Aorta (tissue), 5 donors: ENCODE results near the gene ATG9B. TPM values are rescaled to one million over a fixed set of nuclear protein-coding genes. Genes with fewer than 3 reads are reported as not detected.

Experiments
- ATAC-seq: fragments of 200-7000 bp; cut with Tn5 transposase; one replicate; pipeline ENCODE4 v1.9.1; 2022; ENCODE audit warnings: moderate library complexity; ENCODE audit not compliant: low FRiP score
- DNase-seq, 2 donors: peaks; one replicate each; pipeline ENCODE4 v3.0.0-alpha.2; 2020
- H3K27ac ChIP-seq, 2 donors: one replicate each; pipeline ENCODE4 v1.5.1; 2013; ENCODE audit warnings: low read length in 2 of 2, mild to moderate bottlenecking in 2 of 2, moderate library complexity in 2 of 2, control low read depth in 1 of 2, inconsistent platforms in 1 of 2, low read depth in 1 of 2
- H3K27me3 ChIP-seq, 2 donors: one replicate each; pipeline ENCODE4 v1.6.1; 2013; ENCODE audit warnings: control low read depth in 1 of 2, low read length in 1 of 2, mild to moderate bottlenecking in 1 of 2, moderate library complexity in 1 of 2; ENCODE audit not compliant: insufficient read depth in 2 of 2, control insufficient read depth in 1 of 2
- H3K36me3 ChIP-seq, 2 donors: one replicate each; pipeline ENCODE4 v1.6.1; 2013; ENCODE audit warnings: control low read depth in 1 of 2, low read length in 1 of 2, mild to moderate bottlenecking in 1 of 2; ENCODE audit not compliant: insufficient read depth in 2 of 2, control insufficient read depth in 1 of 2
- H3K4me1 ChIP-seq, 2 donors: one replicate each; pipeline ENCODE4 v1.6.1; 2013; ENCODE audit warnings: low read length in 2 of 2, control low read depth in 1 of 2, mild to moderate bottlenecking in 1 of 2, moderate library complexity in 1 of 2; ENCODE audit not compliant: insufficient read depth in 2 of 2, control insufficient read depth in 1 of 2
- H3K4me3 ChIP-seq, 2 donors: one replicate each; pipeline ENCODE4 v1.5.1; 2013; ENCODE audit warnings: low read length in 2 of 2, control low read depth in 1 of 2, mild to moderate bottlenecking in 1 of 2
- H3K9me3 ChIP-seq: one replicate; pipeline ENCODE4 v1.6.1; 2013; ENCODE audit warnings: mild to moderate bottlenecking, low read length; ENCODE audit not compliant: control insufficient read depth
- WGBS, 2 donors: extraction: QIAGEN DNeasy Blood & Tissue Kit; methylation state at CpG; one replicate each; pipeline ENCODE4 v1.1.7; 2013; 5-methylcytosine and 5-hydroxymethylcytosine counted together
- intact Hi-C, 2 donors: fragments of 100-400 bp; cut with DNase I; formaldehyde crosslinking; loops; one replicate each; pipeline versions ENCODE4 v1.14.2 to v1.15.0; 2022
- polyA plus RNA-seq, 2 donors: library from polyadenylated mRNA; stranded (reverse); fragments of 200-250 nt; gene quantifications; one replicate each; pipeline ENCODE4 v1.2.3, GENCODE V29; 2013
- total RNA-seq, 2 donors: library from RNA; stranded (reverse); fragmentation: NEBNext Ultra II Directional; extraction: Animal tissue kit (Norgen Biotek cat#: 25700); gene quantifications; one replicate each; pipeline ENCODE4 v1.2.1, GENCODE V29; 2021
- donor health status: healthy with polysubstance abuse.
- donor health status: Bipolar disorder and iron deficiency.
- donor health status: DM: no; HTN: no; CAD: no.
- donor health status: DM: no; HTN: no; CAD: no.
- donor health status: DM: yes; HTN: yes; CAD: no.

Gene ATG9B
- total and polyA plus RNA-seq, 4 donors = 0.12 TPM; not detected in 3

DNA sequence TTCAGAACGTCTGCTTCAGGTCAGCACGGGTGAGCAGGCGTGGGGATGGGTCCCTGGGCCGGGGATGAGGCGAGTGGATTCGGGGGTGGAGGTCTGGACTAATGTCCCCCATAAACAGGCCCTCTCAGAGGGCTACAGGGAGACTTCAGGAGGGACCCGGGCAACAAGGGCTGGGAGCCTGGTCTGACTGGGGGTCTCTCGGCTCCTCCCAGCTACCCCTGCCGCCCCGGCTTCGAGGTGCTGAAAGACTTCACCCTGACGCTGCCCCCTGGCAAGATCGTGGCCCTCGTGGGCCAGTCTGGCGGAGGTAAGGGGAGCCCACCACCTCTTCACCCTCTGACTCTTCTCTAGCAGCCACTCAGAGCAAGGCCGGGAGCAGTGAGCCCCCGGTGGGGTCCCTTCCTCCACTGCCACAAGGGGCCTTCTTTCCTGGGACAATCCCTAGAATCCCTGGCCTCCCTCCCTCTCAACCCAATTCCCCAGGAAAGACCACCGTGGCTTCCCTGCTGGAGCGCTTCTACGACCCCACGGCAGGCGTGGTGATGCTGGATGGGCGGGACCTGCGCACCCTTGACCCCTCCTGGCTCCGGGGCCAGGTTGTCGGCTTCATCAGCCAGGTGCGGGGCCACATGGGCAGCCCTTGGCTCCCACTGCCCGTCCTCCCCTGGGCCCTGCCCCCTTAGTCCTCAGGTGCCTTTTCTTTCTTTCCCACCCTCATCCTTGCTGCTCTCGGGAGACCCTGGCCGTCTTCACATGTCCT lies 16.5 kb upstream of the ATG9B start:
- no peaks in the 10 kb centered on the region for H3K4me1 ChIP-seq
- ATAC-seq = no peak
- no peak overlapping the region for H3K4me3 ChIP-seq
- H3K36me3 ChIP-seq = no peaks in the 10 kb centered on the region
- 93 to 94% methylated on average over 30 of the region's 30 CpGs for WGBS, 2 donors
- no peaks in the 10 kb centered on the region for H3K27me3 ChIP-seq
- no peak overlapping the region for H3K27ac ChIP-seq
- intact Hi-C loops = no loop called here
- no peaks in the 10 kb centered on the region for H3K9me3 ChIP-seq
- no peak for DNase-seq

DNA sequence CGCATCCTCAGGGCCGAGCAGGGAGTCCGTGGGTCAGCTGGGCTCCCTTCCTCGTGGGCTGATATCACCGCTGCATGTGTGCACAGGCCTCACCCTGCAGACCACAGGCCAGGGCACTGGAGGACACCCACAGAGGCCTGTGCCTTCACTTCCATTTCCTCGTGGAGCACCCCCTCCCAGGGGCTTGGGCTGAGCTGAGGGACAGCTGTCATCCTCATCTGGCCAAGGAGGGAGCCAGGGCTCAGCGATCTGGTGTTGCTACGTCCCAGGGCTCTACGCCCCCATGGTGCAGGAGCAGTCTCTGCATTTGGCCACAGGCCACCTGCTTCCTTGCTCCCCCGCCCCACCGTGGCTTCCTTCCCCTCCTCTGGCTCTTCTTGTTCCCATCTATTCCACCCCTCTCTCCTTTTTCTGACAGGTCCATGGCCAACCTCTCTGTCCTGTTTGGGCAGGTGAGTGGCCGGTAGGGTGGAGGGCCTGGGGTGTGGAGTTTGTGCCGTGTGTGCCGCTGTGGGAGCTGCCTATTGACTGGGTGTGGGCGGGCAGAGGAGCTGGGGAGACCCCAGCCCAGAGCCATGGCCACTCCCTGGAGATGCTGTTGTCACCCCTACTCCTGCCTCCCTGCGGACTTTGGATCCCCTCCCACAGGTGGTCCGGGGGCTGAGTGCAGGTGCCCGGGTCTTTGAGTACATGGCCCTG lies 15.7 kb upstream of the ATG9B start:
- Histone ChIP-seq H3K4me3 (no peak overlapping the region), H3K9me3 (no peaks in the 10 kb centered on the region), H3K27ac (no peak overlapping the region), H3K27me3 (no peaks in the 10 kb centered on the region), H3K4me1 (no peaks in the 10 kb centered on the region), H3K36me3 (no peaks in the 10 kb centered on the region)
- WGBS, 2 donors = 73 to 77% methylated on average over 18 of the region's 18 CpGs
- intact Hi-C loops = no loop called here
- DNase-seq (no peak), ATAC-seq (no peak)

DNA sequence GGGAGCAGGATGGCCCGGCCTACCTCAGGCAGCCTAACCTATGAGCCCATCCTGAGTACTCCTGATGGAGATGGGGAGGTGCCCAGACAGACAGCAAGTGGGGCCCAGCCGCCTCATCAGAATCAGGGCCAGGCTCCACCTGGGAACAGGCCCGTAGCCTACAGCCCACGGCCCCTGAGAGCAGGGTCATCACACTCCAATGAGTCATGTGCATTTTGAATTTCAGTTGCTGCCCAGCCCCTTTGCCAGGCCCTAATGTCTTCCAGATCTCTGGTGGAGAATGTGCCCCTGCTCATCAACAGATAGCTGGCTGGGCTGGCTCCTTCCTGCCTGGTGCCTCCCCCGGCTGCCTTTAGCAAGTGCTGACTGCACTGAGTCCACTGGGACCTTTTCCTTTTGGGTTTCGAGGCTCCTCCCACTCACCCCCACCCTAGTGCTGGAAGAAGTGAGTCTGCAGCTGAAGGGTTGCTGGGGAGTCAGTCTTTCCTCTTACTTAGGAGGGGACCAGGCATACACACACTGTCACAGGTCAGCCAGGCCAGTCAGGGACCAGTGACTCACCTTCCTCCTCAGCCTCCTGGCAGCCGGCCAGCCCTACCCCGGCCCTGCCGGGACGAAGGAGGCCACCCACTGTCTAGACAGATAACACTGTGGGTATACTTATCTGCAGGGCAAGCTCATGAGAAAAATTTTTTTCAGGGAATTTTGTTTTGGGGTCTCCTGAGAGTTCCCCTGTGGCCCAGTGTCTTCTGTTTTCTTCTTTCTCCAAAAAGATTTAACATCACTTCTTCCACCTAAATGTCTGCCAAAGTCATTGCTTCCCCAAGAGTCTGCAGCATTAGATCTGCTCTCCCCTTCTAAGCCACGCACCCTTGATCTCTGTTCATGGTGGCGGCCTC lies 14.9 kb upstream of the ATG9B start:
- no peaks in the 10 kb centered on the region for H3K9me3 ChIP-seq
- WGBS, 2 donors = 37 to 39% methylated on average over 12 of the region's 12 CpGs
- H3K4me1 ChIP-seq = no peaks in the 10 kb centered on the region
- no peaks in the 10 kb centered on the region for H3K36me3 ChIP-seq
- H3K27me3 ChIP-seq = no peaks in the 10 kb centered on the region
- H3K4me3 ChIP-seq = no peak overlapping the region
- intact Hi-C loops = no loop called here
- DNase-seq (peak; percentile 86 to 94), ATAC-seq (peak; percentile 78)
- no peak overlapping the region for H3K27ac ChIP-seq

DNA sequence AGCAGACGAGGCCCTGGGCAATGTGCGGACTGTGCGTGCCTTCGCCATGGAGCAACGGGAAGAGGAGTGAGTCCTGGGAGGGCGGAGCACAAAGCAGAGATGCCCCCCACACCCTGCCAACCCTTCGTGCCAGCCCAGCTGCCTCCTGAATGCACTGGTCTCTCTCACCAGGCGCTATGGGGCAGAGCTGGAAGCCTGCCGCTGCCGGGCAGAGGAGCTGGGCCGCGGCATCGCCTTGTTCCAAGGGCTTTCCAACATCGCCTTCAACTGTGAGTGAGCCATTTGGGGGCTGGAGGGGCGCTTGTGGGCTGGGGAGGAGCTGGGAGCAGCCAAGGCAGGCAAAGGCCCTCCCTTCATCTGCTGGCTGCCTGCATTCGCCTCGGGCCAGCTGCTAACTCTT lies 11.6 kb upstream of the ATG9B start:
- no peak for DNase-seq
- H3K27ac ChIP-seq = no peak overlapping the region
- no peaks in the 10 kb centered on the region for H3K9me3 ChIP-seq
- H3K4me3 ChIP-seq = no peak overlapping the region
- intact Hi-C loops = no loop called here
- H3K27me3 ChIP-seq = no peaks in the 10 kb centered on the region
- no peak for ATAC-seq
- H3K36me3 ChIP-seq = no peaks in the 10 kb centered on the region
- WGBS, 2 donors = 93% methylated on average over 17 of the region's 17 CpGs
- no peaks in the 10 kb centered on the region for H3K4me1 ChIP-seq

DNA sequence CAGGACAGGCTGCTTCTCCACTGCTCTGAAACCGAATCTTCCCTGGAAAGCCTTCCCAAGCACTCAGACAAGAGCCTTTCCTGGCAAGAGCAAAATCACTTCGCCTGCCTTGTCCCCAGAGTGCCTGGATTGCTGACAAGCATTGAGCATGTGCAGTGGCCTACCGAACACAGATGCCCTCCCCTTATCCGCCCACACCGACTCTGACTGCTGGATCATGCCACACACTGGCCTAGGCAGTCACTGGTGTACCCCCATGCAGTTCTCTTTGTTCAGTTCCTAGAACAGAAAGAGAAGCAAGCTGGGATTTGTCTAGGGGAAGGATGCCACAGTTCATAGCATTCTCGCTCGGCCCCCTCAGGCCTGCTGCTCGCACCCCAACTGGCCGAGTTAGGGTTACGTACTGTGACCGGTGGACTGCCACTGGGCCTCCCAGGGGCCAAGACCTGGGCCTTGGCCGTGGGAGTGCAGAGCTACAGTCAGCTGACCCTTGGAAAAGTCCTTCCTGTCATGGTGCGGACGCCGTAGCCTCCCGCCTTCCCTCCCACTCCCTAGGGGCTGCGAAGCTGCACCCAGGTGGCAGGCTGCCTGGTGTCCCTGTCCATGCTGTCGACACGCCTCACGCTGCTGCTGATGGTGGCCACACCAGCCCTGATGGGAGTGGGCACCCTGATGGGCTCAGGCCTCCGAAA lies 10.9 kb upstream of the ATG9B start:
- no peak for DNase-seq
- intact Hi-C loops = no loop called here
- ATAC-seq = no peak
- H3K27ac ChIP-seq = no peak overlapping the region
- 86 to 87% methylated on average over 21 of the region's 21 CpGs for WGBS, 2 donors
- H3K9me3 ChIP-seq = no peaks in the 10 kb centered on the region
- H3K27me3 ChIP-seq = no peaks in the 10 kb centered on the region
- no peaks in the 10 kb centered on the region for H3K4me1 ChIP-seq
- no peaks in the 10 kb centered on the region for H3K36me3 ChIP-seq
- H3K4me3 ChIP-seq = no peak overlapping the region

DNA sequence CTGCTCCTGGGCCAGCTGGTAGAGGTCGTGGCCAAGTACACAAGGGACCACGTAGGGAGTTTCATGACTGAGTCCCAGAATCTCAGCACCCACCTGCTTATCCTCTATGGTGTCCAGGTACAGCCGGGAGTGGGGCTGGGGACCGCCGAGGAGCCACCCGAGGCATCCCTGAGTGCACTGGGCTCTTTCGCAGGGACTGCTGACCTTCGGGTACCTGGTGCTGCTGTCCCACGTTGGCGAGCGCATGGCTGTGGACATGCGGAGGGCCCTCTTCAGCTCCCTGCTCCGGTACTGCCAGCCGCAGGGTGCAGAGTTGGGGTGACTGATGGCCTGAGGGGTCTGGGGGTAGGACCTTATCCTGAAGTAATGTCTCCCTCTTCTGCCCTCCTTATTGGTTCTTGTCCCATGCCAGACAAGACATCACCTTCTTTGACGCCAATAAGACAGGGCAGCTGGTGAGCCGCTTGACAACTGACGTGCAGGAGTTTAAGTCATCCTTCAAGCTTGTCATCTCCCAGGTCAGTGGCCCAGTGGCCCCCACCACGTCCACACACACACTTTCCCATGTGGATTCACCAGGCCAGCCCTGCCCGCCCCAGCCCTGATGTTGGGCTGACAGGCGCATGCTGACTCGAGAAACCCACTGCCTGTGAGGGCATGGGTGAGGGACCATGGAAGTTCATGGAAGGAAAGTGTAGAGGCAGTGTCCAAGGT lies 10.2 kb upstream of the ATG9B start:
- no peak for ATAC-seq

DNA sequence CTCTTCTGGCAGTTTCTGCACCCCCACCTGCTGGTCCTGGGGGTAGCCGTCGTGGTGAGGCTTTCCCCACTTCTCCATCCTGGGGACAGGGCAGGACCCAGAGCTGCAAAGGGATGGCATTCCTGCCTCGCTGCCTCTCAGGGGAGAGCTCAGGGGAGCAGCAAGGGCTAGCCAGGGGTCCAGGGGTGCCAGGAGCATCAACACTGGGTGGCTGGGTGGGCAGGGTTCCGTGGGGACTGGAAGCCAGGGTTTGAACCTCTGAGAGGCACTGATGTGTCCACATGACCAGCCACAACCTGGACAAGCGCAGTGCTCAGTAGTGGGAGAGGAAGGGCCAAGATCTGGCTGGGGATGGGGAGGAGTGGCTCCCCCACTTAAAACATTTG lies 9.6 kb upstream of the ATG9B start:
- intact Hi-C loops = no loop called here
- no peak overlapping the region for H3K27ac ChIP-seq
- WGBS, 2 donors = 84 to 88% methylated on average over 4 to 5 of the region's 5 CpGs
- DNase-seq (no peak), ATAC-seq (no peak)
- no peaks in the 10 kb centered on the region for H3K36me3 ChIP-seq
- H3K9me3 ChIP-seq = no peaks in the 10 kb centered on the region
- H3K27me3 ChIP-seq = no peaks in the 10 kb centered on the region
- H3K4me1 ChIP-seq = no peaks in the 10 kb centered on the region
- no peak overlapping the region for H3K4me3 ChIP-seq

More for the DNA sequence above, 10.2 kb upstream of the ATG9B start:
- H3K4me3 ChIP-seq = no peak overlapping the region
- DNase-seq = no peak
- H3K4me1 ChIP-seq = no peaks in the 10 kb centered on the region
- no peaks in the 10 kb centered on the region for H3K27me3 ChIP-seq
- intact Hi-C loops = no loop called here
- no peak overlapping the region for H3K27ac ChIP-seq
- H3K36me3 ChIP-seq = no peaks in the 10 kb centered on the region
- WGBS, 2 donors = 91 to 92% methylated on average over 21 of the region's 21 CpGs
- no peaks in the 10 kb centered on the region for H3K9me3 ChIP-seq
